DMS79 treated with DMSO at 0.1 percent for 48 hours (cell line): ENCODE measurements around the gene ALPP.
A peak's percentile ranks its signal among the peaks of the same experiment; 100 is the strongest.
"Not testable (repeated sequence)": the region's sequence is repeated elsewhere in the genome, so short reads cannot be mapped to it uniquely, and the experiment has no call there.

Experiments
- DNase-seq: peaks from one replicate; lab custom pipeline; 2025; lab: John Stamatoyannopoulos, UW

The ALPP gene

DNA sequence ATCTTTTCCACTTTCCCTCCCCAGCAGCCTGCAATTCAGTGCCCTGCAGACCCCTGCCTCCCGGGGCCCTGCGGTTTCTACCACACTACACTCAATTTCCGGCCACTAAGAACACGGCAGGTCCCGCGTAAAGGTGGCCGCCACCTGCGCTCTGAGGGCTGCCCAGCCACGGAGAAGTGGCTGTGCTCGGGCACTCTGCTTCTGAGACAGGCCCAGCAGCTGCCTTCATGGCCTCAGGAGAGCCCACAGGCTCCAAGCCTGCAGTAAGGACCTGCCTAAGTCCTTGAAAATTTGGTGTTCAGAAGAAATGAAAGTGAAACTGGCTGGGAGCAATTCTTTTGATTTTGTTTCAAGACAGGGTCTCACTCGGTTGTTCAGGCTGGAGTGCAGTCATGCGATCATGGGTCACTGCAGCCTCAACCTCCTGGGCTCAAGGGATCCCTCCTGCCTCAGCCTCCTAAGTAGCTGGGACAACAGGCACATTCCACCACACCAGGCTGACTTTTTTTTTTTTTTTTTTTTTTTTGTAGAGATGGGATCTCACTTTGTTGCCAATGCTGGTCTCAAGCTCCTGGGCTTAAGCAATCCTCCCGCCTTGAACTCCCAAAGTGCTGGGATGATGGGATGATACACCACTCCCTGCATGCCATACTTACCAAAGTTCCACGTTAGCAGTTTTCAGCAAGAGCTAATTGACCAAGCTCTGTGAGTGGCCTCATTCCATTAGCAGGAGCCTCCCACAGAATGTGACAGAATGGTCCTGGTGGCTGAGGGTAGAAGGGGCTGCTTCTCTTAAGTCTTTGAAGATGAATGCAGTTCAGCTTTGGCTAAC lies 14.6 kb upstream of the ALPP start:
- DNase-seq, result peak; percentile 46

GRCh38 chr2:232364806-232365594 lies 13.6 kb upstream of the ALPP start:
- DNase-seq, result not testable (repeated sequence)

DNA sequence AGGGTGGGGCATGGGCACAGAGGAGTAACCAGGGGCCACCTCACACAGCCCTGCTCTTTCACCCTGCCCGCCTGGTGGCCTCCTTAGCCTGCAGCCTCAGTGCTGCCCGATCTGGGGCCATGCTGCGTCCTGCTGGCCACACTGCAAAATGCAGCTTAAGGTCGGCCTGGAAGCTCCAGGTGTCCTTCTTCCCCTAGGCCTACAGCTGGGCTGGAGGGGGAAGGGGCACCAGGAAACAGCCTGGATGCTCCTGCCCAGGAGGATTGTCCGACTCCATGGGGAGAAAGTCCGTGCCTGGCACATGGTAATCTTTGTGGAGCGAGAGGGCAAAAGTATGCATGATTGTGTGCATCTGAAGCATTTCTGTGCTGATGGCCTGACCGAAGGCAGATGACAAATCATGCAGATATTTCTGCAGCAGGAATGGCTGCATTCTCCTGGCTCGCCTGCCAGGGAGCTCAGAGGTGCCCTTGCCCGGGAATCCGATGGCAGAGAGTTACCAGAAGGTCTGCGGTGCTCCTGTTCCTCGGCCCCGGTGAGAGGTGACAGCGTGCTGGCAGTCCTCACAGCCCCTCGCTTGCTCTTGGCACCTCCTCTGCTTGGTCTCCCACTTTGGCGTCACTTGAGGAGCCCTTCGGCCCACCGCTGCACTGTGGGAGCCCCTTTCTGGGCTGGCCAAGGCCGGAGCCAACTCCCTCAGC lies 12.8 kb upstream of the ALPP start:
- DNase-seq, result no peak

DNA sequence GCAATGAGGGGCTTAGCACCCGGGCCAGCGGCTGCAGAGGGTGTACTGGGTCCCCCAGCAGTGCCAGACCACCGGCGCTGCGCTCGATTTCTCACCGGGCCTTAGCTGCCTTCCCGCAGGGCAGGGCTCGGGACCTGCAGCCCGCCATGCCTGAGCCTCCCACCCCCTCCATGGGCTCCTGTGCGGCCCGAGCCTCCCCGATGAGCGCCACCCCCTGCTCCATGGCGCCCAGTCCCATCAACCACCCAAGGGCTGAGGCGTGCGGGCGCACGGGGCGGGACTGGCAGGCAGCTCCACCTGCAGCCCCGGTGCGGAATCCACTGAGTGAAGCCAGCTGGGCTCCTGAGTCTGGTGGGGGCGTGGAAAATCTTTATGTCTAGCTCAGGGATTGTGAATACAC lies 12.1 kb upstream of the ALPP start:
- DNase-seq, result not testable (repeated sequence)

DNA sequence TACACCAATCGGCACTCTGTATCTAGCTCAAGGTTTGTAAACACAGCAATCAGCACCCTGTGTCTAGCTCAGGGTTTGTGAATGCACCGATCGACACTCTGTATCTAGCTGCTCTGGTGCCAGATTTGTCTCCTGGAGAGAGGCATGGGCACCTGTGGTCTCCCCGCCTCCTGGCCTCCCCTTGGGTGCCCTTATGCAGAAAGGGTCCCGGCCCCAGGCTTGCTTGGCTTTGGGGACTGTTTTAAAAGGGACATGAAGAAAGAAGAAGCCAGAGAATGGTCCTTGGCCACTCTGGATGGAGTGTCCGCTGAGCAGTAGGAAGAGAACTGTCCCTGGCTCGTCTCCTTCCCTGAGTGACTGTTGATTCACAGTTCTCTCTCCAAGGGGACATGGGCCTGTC lies 11.5 kb upstream of the ALPP start:
- no peak for DNase-seq

GRCh38 chr2:232367591-232368233 lies 10.8 kb upstream of the ALPP start:
- no peak for DNase-seq

GRCh38 chr2:232368311-232368731 lies 10.2 kb upstream of the ALPP start:
- DNase-seq, result no peak

DNA sequence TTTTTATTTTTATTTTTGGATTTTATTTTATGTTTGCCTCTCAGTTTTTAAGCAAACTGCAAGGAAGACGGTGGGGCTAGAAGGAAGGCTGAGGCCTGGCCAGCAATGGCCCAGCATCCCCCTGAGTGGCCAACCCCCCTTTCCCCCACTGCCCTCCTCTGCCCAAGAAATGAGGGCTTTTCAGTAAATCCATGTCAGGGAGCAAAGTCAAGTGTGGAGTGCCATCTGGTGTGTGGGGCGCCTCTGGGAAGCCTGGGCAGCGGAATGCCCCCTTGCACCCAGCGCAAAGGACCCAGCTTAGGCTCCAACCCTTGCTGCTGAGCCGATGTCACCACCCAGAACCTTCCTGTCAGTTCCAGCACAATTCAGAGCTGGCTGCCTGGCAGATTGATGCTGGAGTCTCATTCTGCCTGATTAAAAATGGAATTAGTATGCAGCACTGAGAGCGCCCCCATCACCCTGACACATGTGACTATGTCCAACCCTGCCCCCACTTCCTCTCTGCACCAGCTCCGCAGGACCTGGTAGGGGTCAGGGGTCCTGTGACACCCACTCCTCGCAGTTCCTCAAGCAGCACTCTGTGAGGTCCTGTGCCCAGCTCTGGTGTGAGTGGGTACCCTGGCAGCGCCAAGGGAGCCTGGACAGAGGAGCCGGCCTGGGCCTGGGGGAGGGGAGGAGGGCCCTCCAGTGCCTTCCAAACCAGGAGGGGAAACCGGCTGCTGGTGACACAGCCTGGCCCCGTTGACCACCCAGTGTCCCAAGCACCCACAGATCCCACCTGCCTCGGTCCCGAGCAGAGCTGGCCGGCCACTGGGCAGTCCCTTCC lies 9.2 kb upstream of the ALPP start:
- DNase-seq, result no peak

- DNase-seq, result not testable (repeated sequence)
These were observed 8.5 kb upstream of the ALPP start for GRCh38 chr2:232370007-232370406.

- DNase-seq, result no peak
These were observed 6.0 kb upstream of the ALPP start for GRCh38 chr2:232372231-232373208.

GRCh38 chr2:232374356-232374755 lies 4.2 kb upstream of the ALPP start:
- DNase-seq, result no peak

GRCh38 chr2:232375164-232375563 lies 3.4 kb upstream of the ALPP start:
- no peak for DNase-seq

DNA sequence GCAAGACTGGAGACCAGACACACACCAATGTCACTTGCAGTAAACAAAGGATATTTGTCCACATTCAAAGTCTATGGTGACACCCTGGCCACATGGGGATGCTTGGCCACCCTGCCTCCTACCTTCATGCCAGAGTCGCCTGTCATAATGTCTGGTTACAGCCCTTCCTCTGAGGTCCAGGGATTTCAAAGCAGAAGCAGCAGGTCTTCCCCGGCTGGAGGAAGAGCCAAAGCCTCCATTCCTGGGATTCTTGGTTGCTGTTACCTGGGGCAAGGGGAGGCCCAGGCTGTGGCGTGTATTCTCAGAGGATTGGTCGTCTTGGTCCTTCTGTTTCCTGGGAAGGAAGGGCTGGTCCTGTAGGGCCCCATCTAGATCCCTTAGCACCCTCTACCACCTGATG lies 2.3 kb upstream of the ALPP start:
- no peak for DNase-seq

DNA sequence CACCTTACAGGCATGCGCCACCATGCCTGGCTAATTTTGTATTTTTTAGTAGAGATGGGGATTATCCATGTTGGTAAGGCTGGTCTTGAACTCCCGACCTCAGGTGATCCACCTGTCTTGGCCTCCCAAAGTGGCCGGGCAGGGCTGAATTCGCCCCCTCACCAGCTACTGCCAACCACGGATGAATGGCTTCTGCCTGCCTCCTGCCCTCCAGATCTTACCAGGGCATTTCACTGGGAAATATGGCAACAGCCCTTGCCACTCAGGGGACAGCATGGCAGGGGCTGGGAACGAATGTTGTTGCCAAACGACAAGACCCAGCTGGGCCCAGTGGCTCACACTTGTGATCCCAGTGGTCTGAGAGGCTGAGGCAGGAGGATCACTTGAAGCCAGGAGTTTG lies 1.8 kb upstream of the ALPP start:
- no peak for DNase-seq

DNA sequence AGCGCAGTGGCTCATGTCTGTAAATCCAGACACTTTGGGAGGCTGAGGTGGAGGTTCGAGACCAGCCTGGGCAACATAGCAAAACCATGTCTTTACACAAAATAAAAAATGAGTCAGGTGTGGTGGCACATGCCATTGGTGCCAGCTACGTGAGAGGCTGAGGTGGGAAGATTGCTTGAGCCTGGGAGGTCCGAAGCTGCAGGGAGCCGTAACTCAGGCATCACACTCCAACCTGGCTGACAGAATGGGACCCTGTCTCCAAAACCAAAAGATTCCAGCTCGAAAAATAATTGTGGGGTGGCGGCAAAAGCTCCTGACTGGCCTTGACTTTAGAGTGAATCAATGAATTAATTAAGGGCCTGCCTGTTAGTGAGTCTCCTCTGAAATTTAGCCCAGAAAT lies 1.2 kb upstream of the ALPP start:
- no peak for DNase-seq

DNA sequence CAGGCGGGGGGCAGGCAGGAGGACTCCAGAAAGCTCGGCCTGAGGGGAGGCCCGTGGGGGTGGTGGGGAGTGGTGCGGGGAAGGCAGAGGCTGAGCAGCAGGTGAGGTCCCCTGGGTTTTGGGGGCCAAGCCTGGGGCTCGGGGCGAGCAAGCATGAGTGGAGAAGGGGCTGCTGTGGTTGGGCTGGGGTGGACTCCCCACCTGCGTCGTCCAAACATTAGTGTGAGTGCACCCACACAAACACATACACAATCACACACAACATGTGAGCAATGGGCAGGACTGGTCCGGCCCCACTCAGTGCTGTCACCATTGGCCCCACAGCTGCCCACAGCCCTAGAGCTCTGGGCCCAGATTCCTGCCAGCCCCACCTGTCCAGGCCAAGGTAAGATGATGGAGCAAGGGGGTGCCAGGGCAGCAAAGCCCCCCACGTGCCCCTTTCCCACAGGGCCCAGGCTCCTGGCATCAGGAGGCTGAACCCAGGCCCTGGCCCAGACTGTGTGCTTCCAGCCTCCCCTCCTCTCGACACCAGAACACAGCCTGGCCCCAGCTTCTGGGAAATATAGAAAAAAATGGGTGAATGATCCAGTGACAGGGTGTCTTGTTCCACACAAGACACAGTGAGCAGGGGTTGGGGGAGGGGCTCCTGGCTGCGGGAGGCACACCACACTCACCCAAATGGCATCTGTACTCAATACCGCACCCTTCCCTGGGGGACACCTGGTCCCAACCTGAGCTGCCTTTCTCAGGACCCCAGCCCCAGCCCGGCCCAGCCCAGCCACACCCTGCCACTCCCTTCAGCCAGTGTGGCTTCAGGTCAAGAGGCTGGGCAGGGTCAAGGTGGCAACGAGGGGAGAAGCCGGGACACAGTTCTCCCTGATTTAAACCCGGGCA lies 463 bp upstream of the ALPP start:
- no peak for DNase-seq

- not testable (repeated sequence) for DNase-seq
These were observed 1.3 kb downstream of the ALPP start for GRCh38 chr2:232379610-232380590.
